ENCODE results near the gene DHRS11. TPM values are rescaled to one million over a fixed set of nuclear protein-coding genes. Genes with fewer than 3 reads are reported as not detected.

The DHRS11 gene
- total RNA-seq, 6 experiments from 2014 or later, result 8.4 to 11.3 (median 10.6) TPM

DNA sequence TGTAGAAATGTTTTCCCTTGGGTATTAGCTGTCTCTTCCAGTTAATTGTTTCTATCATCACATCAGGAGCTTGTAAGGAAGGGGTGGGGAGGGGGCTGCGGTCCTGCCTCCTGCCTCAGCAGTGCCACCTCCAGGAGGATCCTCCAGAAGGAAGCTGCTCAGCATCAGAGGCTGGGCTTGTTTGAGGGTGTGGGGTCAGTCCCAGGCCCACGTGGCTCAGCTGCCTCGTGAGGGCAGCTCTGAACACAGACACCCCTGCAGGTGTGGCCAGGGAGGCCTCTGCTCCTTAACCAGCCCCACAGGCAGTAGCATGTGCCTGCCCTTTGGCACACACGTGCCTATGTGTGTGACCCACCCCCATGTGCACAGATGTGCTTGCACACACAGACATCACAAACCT is 56.0 kb downstream of the DHRS11 start:
- H3K4me1 Mint-ChIP-seq (ENCODE audit: low read depth), result peaks cover under 1% of the 10 kb centered on the region; the same call in 1 of the 2 replicates
- H3K4me3 Mint-ChIP-seq, result no peak overlapping the region
- no peak; the same call in 1 of the 2 replicates for TF ChIP-seq CTCF (IDR thresholded peaks at IDR 0.05)
- DNase-seq, result no peak
- H3K36me3 Mint-ChIP-seq (ENCODE audit: low read depth), result no peaks in the 10 kb centered on the region
- H3K9me3 Mint-ChIP-seq, result no peaks in the 10 kb centered on the region
- H3K27ac Mint-ChIP-seq, result no peak overlapping the region
- H3K27me3 Mint-ChIP-seq (ENCODE audit: insufficient read depth), result peaks cover 61% of the 10 kb centered on the region

GRCh38 chr17:36650096-36650775 is 58.6 kb downstream of the DHRS11 start:
- no peaks in the 10 kb centered on the region for H3K4me1 Mint-ChIP-seq (ENCODE audit: low read depth)
- no peak for DNase-seq
- H3K36me3 Mint-ChIP-seq (ENCODE audit: low read depth), result no peaks in the 10 kb centered on the region
- H3K27ac Mint-ChIP-seq, result no peak overlapping the region
- TF ChIP-seq CTCF (IDR thresholded peaks at IDR 0.05), result no peak
- no peak overlapping the region for H3K4me3 Mint-ChIP-seq
- H3K9me3 Mint-ChIP-seq, result no peaks in the 10 kb centered on the region
- peaks cover 45% of the 10 kb centered on the region for H3K27me3 Mint-ChIP-seq (ENCODE audit: insufficient read depth)

Other genes with a start within 250 kb of the DHRS11 start
- not detected for gene TBC1D3H, start 203.4 kb upstream of the DHRS11 start, total RNA-seq (2021; fragmentation: NEBNext Ultra II Directional; extraction: Animal tissue kit (Norgen Biotek cat#: 25700))
- 10 to 100 TPM; 26.7 to 32.2 (median 29.6) TPM for gene ZNHIT3, start 105.2 kb upstream of the DHRS11 start, total RNA-seq (2021; fragmentation: NEBNext Ultra II Directional; extraction: Animal tissue kit (Norgen Biotek cat#: 25700))
- 10 to 100 TPM; 32.4 to 45.9 (median 38.4) TPM for gene MYO19, start 57.0 kb upstream of the DHRS11 start, total RNA-seq (2021; fragmentation: NEBNext Ultra II Directional; extraction: Animal tissue kit (Norgen Biotek cat#: 25700))
- gene PIGW, start 56.9 kb upstream of the DHRS11 start, total RNA-seq (2021; fragmentation: NEBNext Ultra II Directional; extraction: Animal tissue kit (Norgen Biotek cat#: 25700)), result 10 to 100 TPM; 12.0 to 15.1 (median 12.5) TPM
- 10 to 100 TPM; 53.1 to 62.8 (median 54.2) TPM for gene GGNBP2, start 47.0 kb upstream of the DHRS11 start, total RNA-seq (2021; fragmentation: NEBNext Ultra II Directional; extraction: Animal tissue kit (Norgen Biotek cat#: 25700))
- 10 to 100 TPM in 1 of 6 experiments, 1 to 10 TPM in 5; 7.3 to 11.4 (median 7.9) TPM for gene MRM1, start 9.7 kb downstream of the DHRS11 start, total RNA-seq (2021; fragmentation: NEBNext Ultra II Directional; extraction: Animal tissue kit (Norgen Biotek cat#: 25700))